VCaP (cell line): Measurements from ENCODE around the gene C14orf119.
"Not testable (repeated sequence)": the region's sequence is repeated elsewhere in the genome, so short reads cannot be mapped to it uniquely, and the experiment has no call there.

ENCODE experiments used
- H3K27ac ChIP-seq: fragments of 450-650 bp; 2 replicates; pipeline ENCODE4 v1.5.1; 2017
- CTCF ChIP-seq: fragments of 450-650 bp; conservative IDR thresholded peaks from 2 replicates; pipeline ENCODE4 v1.5.1; 2017; ENCODE audit warnings: mild to moderate bottlenecking, moderate library complexity

Gene C14orf119

GRCh38 chr14:23102801-23103200, 7.5 kb downstream of the C14orf119 start:
- TF ChIP-seq CTCF = no peak
- no peak overlapping the region for H3K27ac ChIP-seq

- H3K27ac ChIP-seq = no peak overlapping the region
- TF ChIP-seq CTCF = no peak
Measured at GRCh38 chr14:23103581-23103980, 8.3 kb downstream of the C14orf119 start.

GRCh38 chr14:23104070-23104590, 8.8 kb downstream of the C14orf119 start:
- H3K27ac ChIP-seq = no peak overlapping the region
- TF ChIP-seq CTCF = no peak

- TF ChIP-seq CTCF = no peak
- no peak within 1 kb of the TSS for H3K27ac ChIP-seq
Measured at GRCh38 chr14:23104591-23105347, 9.5 kb downstream of the C14orf119 start, which contains the start of gene CIROP. Gene CIROP, minus strand, starts transcription at chr14:23104989. Its CDS starts 69 bp downstream, at chr14:23104920.

- no peak overlapping the region for H3K27ac ChIP-seq
- TF ChIP-seq CTCF = no peak
Measured at GRCh38 chr14:23105348-23105824, 10.1 kb downstream of the C14orf119 start.

- TF ChIP-seq CTCF = no peak
- no peak overlapping the region for H3K27ac ChIP-seq
Measured at GRCh38 chr14:23106747-23107045, 11.4 kb downstream of the C14orf119 start.

- not testable (repeated sequence) for H3K27ac ChIP-seq
Measured at GRCh38 chr14:23107620-23108019, 12.3 kb downstream of the C14orf119 start.

- H3K27ac ChIP-seq = not testable (repeated sequence)
Measured at GRCh38 chr14:23108169-23108568, 12.9 kb downstream of the C14orf119 start.
